GM12878 (cell line): Measurements from ENCODE around the gene FAM234A. TPM values are rescaled to one million over a fixed set of nuclear protein-coding genes. Genes with fewer than 3 reads are reported as not detected.
A peak's percentile ranks its signal among the peaks of the same experiment; 100 is the strongest.

Source experiments
- ATAC-seq: fragments of 200-7000 bp; cut with Tn5 transposase; 3 replicates; pipeline ENCODE4 v1.9.1; 2020; ENCODE audit warnings: mild to moderate bottlenecking, moderate library complexity
- BruUV-seq: library from RNA; stranded (reverse); fragments of 400-500 nt; replicated peaks from 2 replicates; lab custom pipeline; 2021; lab: Mats Ljungman, UMichigan
- CTCF ChIA-PET: fragments of 300-600 bp; sonication (Branson Sonifier 250); formaldehyde crosslinking; extraction: SDS; loops from one replicate; lab custom pipeline; 2021; ENCODE audit warnings: inconsistent platforms; lab: Yijun Ruan, JAX
- POLR2A ChIA-PET: fragments of 350-600 bp; formaldehyde crosslinking; extraction: SDS; loops from one replicate; lab custom pipeline; 2021; ENCODE audit warnings: inconsistent platforms; lab: Charles Lee
- RAD21 ChIA-PET: fragments of 300-600 bp; sonication (Branson Sonifier 250); formaldehyde crosslinking; loops from one replicate; lab custom pipeline; 2023; ENCODE audit warnings: antibody characterized with exemption; ENCODE audit not compliant: unreplicated experiment; lab: Charles Lee
- SMC1A ChIA-PET: fragments of 300-600 bp; sonication (Branson Sonifier 250); formaldehyde crosslinking; loops from one replicate; lab custom pipeline; 2023; ENCODE audit not compliant: unreplicated experiment, uncharacterized antibody; lab: Charles Lee
- DNase-seq: peaks from one replicate; pipeline ENCODE4 v3.0.0-alpha.2; 2011; ENCODE audit warnings: low read depth, low spot score
- FAIRE-seq: peaks from 3 replicates; lab custom pipeline; 2011; peaks lifted over from hg19 to GRCh38; lab: Jason Lieb, UNC
- H2AFZ ChIP-seq: 2 replicates; pipeline ENCODE4 v1.6.0; 2011; ENCODE audit warnings: low read depth, low read length, control low read depth; ENCODE audit not compliant: control insufficient read depth
- H3K27ac ChIP-seq: 2 replicates; pipeline ENCODE4 v1.5.1; 2011; ENCODE audit warnings: control low read depth; ENCODE audit not compliant: control insufficient read depth, insufficient read depth
- H3K27me3 ChIP-seq, 2 experiments: replicated peaks in 1 of 2; 2 replicates each; pipeline versions ENCODE4 v1.6.0 to v1.6.1; 2011; ENCODE audit warnings: low read length in 1 of 2; ENCODE audit not compliant: control insufficient read depth in 2 of 2, insufficient read depth in 2 of 2
- H3K36me3 ChIP-seq, 2 experiments: 2 replicates each; pipeline ENCODE4 v1.5.1; 2011; ENCODE audit warnings: low read length in 1 of 2; ENCODE audit not compliant: control insufficient read depth in 2 of 2, insufficient read depth in 2 of 2
- H3K4me1 ChIP-seq: 2 replicates; pipeline ENCODE4 v1.6.1; 2011; ENCODE audit warnings: mild to moderate bottlenecking, low read length, moderate library complexity, mixed read lengths; ENCODE audit not compliant: control insufficient read depth, insufficient read depth
- H3K4me2 ChIP-seq: 2 replicates; pipeline ENCODE4 v1.6.0; 2011; ENCODE audit warnings: control low read depth; ENCODE audit not compliant: control insufficient read depth, insufficient read depth
- H3K4me3 ChIP-seq: fragments of 200-600 bp; sonication (generic); 2 replicates; pipeline ENCODE4 v1.5.1; 2016
- H3K79me2 ChIP-seq: 2 replicates; pipeline ENCODE4 v1.6.0; 2011; ENCODE audit warnings: low read length; ENCODE audit not compliant: control insufficient read depth, insufficient read depth
- H3K9ac ChIP-seq: 2 replicates; pipeline ENCODE4 v1.8.0; 2011; ENCODE audit warnings: low read length, control low read depth, mixed read lengths; ENCODE audit not compliant: control insufficient read depth, insufficient read depth
- H3K9me3 ChIP-seq: replicated peaks from 3 replicates; pipeline ENCODE4 v1.5.1; 2011; ENCODE audit warnings: mild to moderate bottlenecking, low read length; ENCODE audit not compliant: control insufficient read depth, insufficient read depth
- H4K20me1 ChIP-seq: 2 replicates; pipeline ENCODE4 v1.6.0; 2011; ENCODE audit not compliant: control insufficient read depth, insufficient read depth
- HDAC6 ChIP-seq: fragments of 200-600 bp; sonication (generic); IDR thresholded peaks from one replicate; pipeline ENCODE4 v1.8.0; 2017; ENCODE audit warnings: antibody characterized with exemption; ENCODE audit not compliant: unreplicated experiment
- NFYB ChIP-seq: IDR thresholded peaks from 2 replicates; pipeline ENCODE4 v1.6.1; 2011; ENCODE audit warnings: low read depth, mild to moderate bottlenecking, low read length, improper control_type of control experiment, moderate library complexity; ENCODE audit not compliant: insufficient read depth
- RBBP5 ChIP-seq: fragments of 200-600 bp; sonication (generic); conservative IDR thresholded peaks from 2 replicates; pipeline ENCODE4 v1.6.1; 2016
- RUNX3 ChIP-seq: IDR thresholded peaks from 2 replicates; pipeline ENCODE4 v1.6.1; 2012; ENCODE audit warnings: low read length, inconsistent platforms
- SP1 ChIP-seq: IDR thresholded peaks from one replicate; pipeline ENCODE4 v1.6.1; 2011; ENCODE audit warnings: low read depth, low read length
- WGBS: methylation state at CpG from one replicate; pipeline ENCODE4 v1.1.6; 2016; ENCODE audit warnings: low lambda C conversion rate; ENCODE audit not compliant: insufficient replicate concordance, insufficient coverage; ENCODE audit errors: missing lambda C conversion rate; 5-methylcytosine and 5-hydroxymethylcytosine counted together
- in situ Hi-C: fragments of 300-500 bp; cut with MboI; formaldehyde crosslinking; loops from 9 replicates; pipeline ENCODE4 v1.14.3; 2018; ENCODE audit warnings: mixed read lengths
- intact Hi-C: fragments of 100-400 bp; cut with micrococcal nuclease; formaldehyde crosslinking; loops from one replicate; pipeline ENCODE4 v1.14.2; 2022; ENCODE audit not compliant: unreplicated experiment
- polyA plus RNA-seq, 11 experiments: library from polyadenylated mRNA; depleted of rRNA in 4 of 11; unstranded in 6 of 11; stranded (reverse) in 5 of 11; fragments of >200 nt; fragmentation: Nextera tagmentation in 4 of 11; fragmentation: Illumina TruSeq in 1 of 11; extraction: Ambion mirVana in 4 of 11; extraction: Trizol in 1 of 11; gene quantifications; 1 replicate in 1 of 11; 2 replicates in 10 of 11; pipeline versions ENCODE4 v1.2.1 to v1.2.3, GENCODE V29; 2011 to 2016; ENCODE audit warnings: inconsistent platforms in 2 of 11, missing spikeins in 2 of 11, low read depth in 1 of 11
- total RNA-seq, 4 experiments: library from RNA; depleted of rRNA in 3 of 4; stranded (reverse); fragments of >200 nt in 3 of 4; fragmentation: Illumina TruSeq in 1 of 4; extraction: Trizol in 1 of 4; gene quantifications; 2 replicates each; pipeline versions ENCODE4 v1.2.1 to v1.2.3, GENCODE V29; 2013 to 2021
- TF ChIP-seq, protein P1 (sequence below): fragments of 450-650 bp; IDR thresholded peaks from 2 replicates; pipeline ENCODE4 v1.6.1; 2016; ENCODE audit warnings: mild to moderate bottlenecking
- TF ChIP-seq, protein P2 (sequence below): IDR thresholded peaks from 2 replicates; pipeline ENCODE4 v1.6.1; 2011; ENCODE audit warnings: mild to moderate bottlenecking, low read depth, low read length, moderate library complexity; ENCODE audit not compliant: insufficient replicate concordance
- TF ChIP-seq, protein P3 (sequence below): fragments of 450-650 bp; IDR thresholded peaks from 2 replicates; pipeline ENCODE4 v1.6.1; 2017; ENCODE audit warnings: mild to moderate bottlenecking

The FAM234A gene
- total and polyA plus RNA-seq, 10 of the 15 experiments (the other 5 are each of a cell fraction or from before 2014, with no cell fraction given) = 1.6 to 37.6 (median 17.3) TPM

DNA sequence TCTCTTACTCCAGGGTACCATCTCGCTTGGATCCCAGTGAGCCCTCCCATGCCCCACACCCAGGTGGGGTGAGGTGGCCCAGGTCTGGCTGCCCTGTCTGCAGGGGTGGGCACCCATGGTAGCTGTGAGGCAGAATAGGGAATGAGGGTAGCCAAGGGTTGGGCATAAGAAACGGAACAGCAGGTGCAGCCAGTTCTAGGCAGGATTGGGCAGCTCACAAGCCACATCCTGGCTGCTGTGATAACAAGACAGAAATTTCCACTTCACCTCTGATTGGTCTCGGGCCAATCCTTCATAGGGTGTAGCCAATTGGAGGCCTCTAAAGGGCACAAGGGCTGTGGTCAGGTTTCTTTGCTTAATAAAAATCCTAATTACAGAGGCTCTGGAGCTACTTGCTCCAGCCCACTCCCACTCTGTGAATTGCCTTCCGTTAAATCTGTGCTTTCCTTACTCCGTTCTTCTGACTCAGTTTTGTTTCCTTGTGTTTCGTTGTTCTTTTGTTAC, 44.3 kb downstream of the FAM234A start:
- WGBS = 51% methylated on average over 6 of the region's 6 CpGs
- RAD21 ChIA-PET = interaction anchor here (0.6 to 1.3 kb wide), 3 partner anchors 37 to 73 kb away, joined by 3 to 4 read pairs (median 3); no protein-coding TSS in a partner anchor
- H3K4me2 ChIP-seq = no peak overlapping the region
- CTCF ChIA-PET = interaction anchor here (1.3 kb wide), 1 partner anchor 44 kb away, joined by 4 read pairs; no protein-coding TSS in a partner anchor
- H3K36me3 ChIP-seq = no peaks in the 10 kb centered on the region
- peaks cover 0 to 3% of the 10 kb centered on the region in 2 experiments; a peak in 2 of 4 replicates for H3K27me3 ChIP-seq
- FAIRE-seq (no peak), DNase-seq (peak; percentile 8)
- H3K79me2 ChIP-seq = no peaks in the 10 kb centered on the region
- H3K27ac ChIP-seq = no peak overlapping the region
- TF ChIP-seq, protein P1, sequence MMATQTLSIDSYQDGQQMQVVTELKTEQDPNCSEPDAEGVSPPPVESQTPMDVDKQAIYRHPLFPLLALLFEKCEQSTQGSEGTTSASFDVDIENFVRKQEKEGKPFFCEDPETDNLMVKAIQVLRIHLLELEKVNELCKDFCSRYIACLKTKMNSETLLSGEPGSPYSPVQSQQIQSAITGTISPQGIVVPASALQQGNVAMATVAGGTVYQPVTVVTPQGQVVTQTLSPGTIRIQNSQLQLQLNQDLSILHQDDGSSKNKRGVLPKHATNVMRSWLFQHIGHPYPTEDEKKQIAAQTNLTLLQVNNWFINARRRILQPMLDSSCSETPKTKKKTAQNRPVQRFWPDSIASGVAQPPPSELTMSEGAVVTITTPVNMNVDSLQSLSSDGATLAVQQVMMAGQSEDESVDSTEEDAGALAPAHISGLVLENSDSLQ = peak; percentile 91
- peak; percentile 45; the same call in 1 of the 2 replicates for TF ChIP-seq RUNX3
- TF ChIP-seq SP1 = peak; percentile 70
- TF ChIP-seq, protein P2, sequence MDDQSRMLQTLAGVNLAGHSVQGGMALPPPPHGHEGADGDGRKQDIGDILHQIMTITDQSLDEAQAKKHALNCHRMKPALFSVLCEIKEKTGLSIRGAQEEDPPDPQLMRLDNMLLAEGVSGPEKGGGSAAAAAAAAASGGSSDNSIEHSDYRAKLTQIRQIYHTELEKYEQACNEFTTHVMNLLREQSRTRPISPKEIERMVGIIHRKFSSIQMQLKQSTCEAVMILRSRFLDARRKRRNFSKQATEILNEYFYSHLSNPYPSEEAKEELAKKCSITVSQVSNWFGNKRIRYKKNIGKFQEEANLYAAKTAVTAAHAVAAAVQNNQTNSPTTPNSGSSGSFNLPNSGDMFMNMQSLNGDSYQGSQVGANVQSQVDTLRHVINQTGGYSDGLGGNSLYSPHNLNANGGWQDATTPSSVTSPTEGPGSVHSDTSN = peak; percentile 81
- no peak for TF ChIP-seq HDAC6
- peak; percentile 94 for TF ChIP-seq NFYB
- no peak for TF ChIP-seq RBBP5
- TF ChIP-seq, protein P3, sequence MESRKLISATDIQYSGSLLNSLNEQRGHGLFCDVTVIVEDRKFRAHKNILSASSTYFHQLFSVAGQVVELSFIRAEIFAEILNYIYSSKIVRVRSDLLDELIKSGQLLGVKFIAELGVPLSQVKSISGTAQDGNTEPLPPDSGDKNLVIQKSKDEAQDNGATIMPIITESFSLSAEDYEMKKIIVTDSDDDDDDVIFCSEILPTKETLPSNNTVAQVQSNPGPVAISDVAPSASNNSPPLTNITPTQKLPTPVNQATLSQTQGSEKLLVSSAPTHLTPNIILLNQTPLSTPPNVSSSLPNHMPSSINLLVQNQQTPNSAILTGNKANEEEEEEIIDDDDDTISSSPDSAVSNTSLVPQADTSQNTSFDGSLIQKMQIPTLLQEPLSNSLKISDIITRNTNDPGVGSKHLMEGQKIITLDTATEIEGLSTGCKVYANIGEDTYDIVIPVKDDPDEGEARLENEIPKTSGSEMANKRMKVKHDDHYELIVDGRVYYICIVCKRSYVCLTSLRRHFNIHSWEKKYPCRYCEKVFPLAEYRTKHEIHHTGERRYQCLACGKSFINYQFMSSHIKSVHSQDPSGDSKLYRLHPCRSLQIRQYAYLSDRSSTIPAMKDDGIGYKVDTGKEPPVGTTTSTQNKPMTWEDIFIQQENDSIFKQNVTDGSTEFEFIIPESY = no peak
- TF ChIP-seq, all 136 proteins: peak for 5
- ChIA-PET SMC1A (no interaction called here), POLR2A (no interaction called here)
- H3K9ac ChIP-seq = no peak overlapping the region
- ATAC-seq = peak; percentile 88
- in situ Hi-C loops (no loop called here), intact Hi-C loops (no loop called here)
- BruUV-seq = no TSS peak
- H4K20me1 ChIP-seq = no peaks in the 10 kb centered on the region
- no peaks in the 10 kb centered on the region for H3K4me1 ChIP-seq
- no peak overlapping the region for H3K4me3 ChIP-seq
- no peak overlapping the region for H2AFZ ChIP-seq
- no peaks in the 10 kb centered on the region for H3K9me3 ChIP-seq
